Measurements from ENCODE around the gene PIK3C2G. TPM values are rescaled to one million over a fixed set of nuclear protein-coding genes. Genes with fewer than 3 reads are reported as not detected.

PIK3C2G gene
- total RNA-seq, 2 donors from 2014 or later = not detected

GRCh38 chr12:18472806-18473205 is 211.5 kb downstream of the PIK3C2G start:
- Histone ChIP-seq H3K36me3 (ENCODE audit: control insufficient read depth, insufficient read depth, low read length) (no peaks in the 10 kb centered on the region), H3K9me3 (ENCODE audit: control insufficient read depth, low read length) (no peaks in the 10 kb centered on the region), H3K27ac (ENCODE audit: low read depth, low read length) (no peak overlapping the region), H3K4me1 (ENCODE audit: control insufficient read depth, insufficient read depth, low read length) (no peaks in the 10 kb centered on the region), H3K27me3 (ENCODE audit: control insufficient read depth, insufficient read depth, low read length, poor library complexity, severe bottlenecking) (no peaks in the 10 kb centered on the region), H3K4me3 (ENCODE audit: low read length) (no peak overlapping the region), H3K9ac (ENCODE audit: extremely low read depth, low read length, poor library complexity, severe bottlenecking) (no peak overlapping the region)
- Mint-ChIP-seq H3K36me3 (ENCODE audit: low read depth) (no peaks in the 10 kb centered on the region), H3K27ac (no peak overlapping the region), H3K4me1 (peaks cover 13% of the 10 kb centered on the region), H3K27me3 (ENCODE audit: insufficient read depth) (peaks cover 9% of the 10 kb centered on the region), H3K4me3 (no peak overlapping the region), H3K9me3 (no peaks in the 10 kb centered on the region)
- no peak for DNase-seq
- WGBS, 2 experiments (ENCODE audit: insufficient coverage in 1 of 2, insufficient read length in 1 of 2) = 87 to 95% methylated on average over 7 to 9 of the region's 9 CpGs
- TF ChIP-seq CTCF (conservative IDR thresholded peaks at IDR 0.05) = no peak

- H3K27ac Mint-ChIP-seq = no peak overlapping the region
- H3K4me1 Mint-ChIP-seq = peaks cover 21% of the 10 kb centered on the region
- Histone ChIP-seq H3K27ac (ENCODE audit: low read depth, low read length) (no peak overlapping the region), H3K4me3 (ENCODE audit: low read length) (no peak overlapping the region), H3K27me3 (ENCODE audit: control insufficient read depth, insufficient read depth, low read length, poor library complexity, severe bottlenecking) (no peaks in the 10 kb centered on the region), H3K9me3 (ENCODE audit: control insufficient read depth, low read length) (no peaks in the 10 kb centered on the region), H3K4me1 (ENCODE audit: control insufficient read depth, insufficient read depth, low read length) (no peaks in the 10 kb centered on the region), H3K36me3 (ENCODE audit: control insufficient read depth, insufficient read depth, low read length) (no peaks in the 10 kb centered on the region), H3K9ac (ENCODE audit: extremely low read depth, low read length, poor library complexity, severe bottlenecking) (no peak overlapping the region)
- peaks cover 6% of the 10 kb centered on the region for H3K27me3 Mint-ChIP-seq (ENCODE audit: insufficient read depth)
- no peaks in the 10 kb centered on the region for H3K9me3 Mint-ChIP-seq
- DNase-seq = peak; percentile 55
- H3K4me3 Mint-ChIP-seq = no peak overlapping the region
- no peaks in the 10 kb centered on the region for H3K36me3 Mint-ChIP-seq (ENCODE audit: low read depth)
- 74 to 77% methylated on average over 4 of the region's 4 CpGs for WGBS, 2 experiments (ENCODE audit: insufficient coverage in 1 of 2, insufficient read length in 1 of 2)
- TF ChIP-seq CTCF (conservative IDR thresholded peaks at IDR 0.05) = no peak
Measured at GRCh38 chr12:18476861-18477260, 215.5 kb downstream of the PIK3C2G start.

- Mint-ChIP-seq H3K9me3 (no peaks in the 10 kb centered on the region), H3K27ac (no peak overlapping the region), H3K4me1 (peaks cover 38% of the 10 kb centered on the region), H3K4me3 (no peak overlapping the region), H3K36me3 (ENCODE audit: low read depth) (no peaks in the 10 kb centered on the region), H3K27me3 (ENCODE audit: insufficient read depth) (peaks cover 6% of the 10 kb centered on the region)
- no peaks in the 10 kb centered on the region for H3K4me1 ChIP-seq (ENCODE audit: control insufficient read depth, insufficient read depth, low read length)
- no peak for DNase-seq
- H3K27me3 ChIP-seq (ENCODE audit: control insufficient read depth, insufficient read depth, low read length, poor library complexity, severe bottlenecking) = no peaks in the 10 kb centered on the region
- no peak overlapping the region for H3K4me3 ChIP-seq (ENCODE audit: low read length)
- WGBS, 2 experiments (ENCODE audit: insufficient coverage in 1 of 2, insufficient read length in 1 of 2) = 90 to 92% methylated on average over 2 to 3 of the region's 3 CpGs
- H3K9me3 ChIP-seq (ENCODE audit: control insufficient read depth, low read length) = no peaks in the 10 kb centered on the region
- H3K27ac ChIP-seq (ENCODE audit: low read depth, low read length) = no peak overlapping the region
- no peak for TF ChIP-seq CTCF (conservative IDR thresholded peaks at IDR 0.05)
- no peaks in the 10 kb centered on the region for H3K36me3 ChIP-seq (ENCODE audit: control insufficient read depth, insufficient read depth, low read length)
- no peak overlapping the region for H3K9ac ChIP-seq (ENCODE audit: extremely low read depth, low read length, poor library complexity, severe bottlenecking)
Measured at GRCh38 chr12:18479256-18479655, 217.9 kb downstream of the PIK3C2G start.
